T47D (cell line): ENCODE results near the gene RHOBTB3.
A peak's percentile ranks its signal among the peaks of the same experiment; 100 is the strongest.

Experiments used
- DNase-seq, 2 experiments: peaks; one replicate each; pipeline versions ENCODE4 v3.0.0 to v3.0.0-alpha.2; 2011 to 2012; ENCODE audit warnings: low read depth in 1 of 2, low spot score in 1 of 2
- JUND ChIP-seq: IDR thresholded peaks from 2 replicates; pipeline ENCODE4 v1.6.1; 2012; ENCODE audit warnings: low read depth
- in situ Hi-C: cut with HindIII; loops from 2 replicates; pipeline ENCODE4 v1.10.0; 2016; ENCODE audit warnings: low sequenced_read_pairs, low pct_unique_long_range_greater_than_20kb

Gene RHOBTB3

GRCh38 chr5:95730011-95730700 is 980 bp upstream of the RHOBTB3 start:
- TF ChIP-seq JUND: no peak
- in situ Hi-C loops: no loop called here
- DNase-seq: no peak

- peak in 1 of 2 experiments; percentile 39 for DNase-seq
- in situ Hi-C loops: no loop called here
- no peak for TF ChIP-seq JUND
Observed at GRCh38 chr5:95731571-95732554, 727 bp downstream of the RHOBTB3 start.

- TF ChIP-seq JUND: no peak
- in situ Hi-C loops: no loop called here
- DNase-seq: no peak
Observed at GRCh38 chr5:95733107-95733665, 2.0 kb downstream of the RHOBTB3 start.

GRCh38 chr5:95734187-95734586 is 3.1 kb downstream of the RHOBTB3 start:
- TF ChIP-seq JUND: no peak
- in situ Hi-C loops: no loop called here
- no peak for DNase-seq

DNA sequence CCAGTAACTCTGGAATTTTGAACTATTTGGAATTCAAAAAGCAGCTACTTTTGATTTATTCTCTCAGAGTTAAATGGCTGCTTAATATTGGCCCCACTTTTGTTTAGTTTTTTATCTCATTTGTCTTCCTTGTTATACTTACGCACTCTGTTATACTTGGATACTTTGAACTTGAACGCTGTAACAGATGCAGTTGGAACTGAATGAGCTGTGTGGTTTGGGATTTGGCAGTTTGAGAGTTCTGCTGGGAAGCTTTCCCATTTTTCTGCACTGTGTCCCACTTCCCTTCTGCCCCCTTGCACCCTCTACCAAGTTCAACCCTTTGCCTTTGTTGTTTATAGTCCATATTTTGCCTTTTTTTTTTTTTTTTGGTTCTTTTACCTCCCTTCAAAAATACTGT is 3.8 kb downstream of the RHOBTB3 start:
- in situ Hi-C loops: no loop called here
- DNase-seq: no peak

GRCh38 chr5:95735406-95735805 is 4.3 kb downstream of the RHOBTB3 start:
- in situ Hi-C loops: no loop called here
- no peak for TF ChIP-seq JUND
- no peak for DNase-seq

More for the DNA sequence above, 3.8 kb downstream of the RHOBTB3 start:
- no peak for TF ChIP-seq JUND

DNA sequence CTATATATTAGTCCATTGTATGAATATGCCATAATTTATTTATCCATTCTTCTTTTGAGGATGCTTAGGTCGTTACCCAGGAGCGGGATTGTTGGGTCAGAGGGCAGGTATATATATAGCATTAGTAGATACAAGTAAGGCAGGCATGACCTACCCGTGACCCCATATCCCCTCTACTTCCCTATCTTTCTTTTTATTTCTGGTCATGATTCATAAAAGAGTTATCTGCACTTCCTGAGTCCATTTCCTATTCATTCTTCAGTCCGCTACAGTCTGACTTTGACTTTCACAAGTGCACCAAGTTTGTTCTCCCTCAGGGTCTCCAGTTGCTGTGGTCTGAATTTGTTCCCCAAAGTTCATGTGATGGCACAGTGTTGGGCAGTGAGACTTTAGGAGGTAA is 6.9 kb downstream of the RHOBTB3 start:
- in situ Hi-C loops: no loop called here
- TF ChIP-seq JUND: no peak
- no peak for DNase-seq

DNA sequence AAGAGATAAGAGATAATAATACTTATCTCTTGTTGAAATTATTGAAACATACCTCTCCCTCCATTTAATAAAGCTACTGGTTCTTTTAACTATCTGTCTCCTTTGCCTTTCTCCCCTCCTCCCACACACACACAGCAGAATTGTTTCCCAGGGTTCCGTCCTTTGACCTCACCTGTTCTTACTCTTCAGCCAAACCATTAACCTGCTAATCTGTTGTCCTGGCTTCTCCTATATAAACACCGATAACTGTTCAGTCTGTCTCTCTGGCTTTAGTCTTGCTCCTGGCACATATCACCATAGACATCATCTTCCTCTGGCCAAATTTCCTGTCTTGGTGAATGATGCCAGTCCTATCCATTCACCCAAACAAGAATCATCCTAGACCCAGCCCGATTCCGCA is 7.7 kb downstream of the RHOBTB3 start:
- no peak for TF ChIP-seq JUND
- in situ Hi-C loops: no loop called here

GRCh38 chr5:95739857-95740256 is 8.7 kb downstream of the RHOBTB3 start:
- in situ Hi-C loops: no loop called here
- TF ChIP-seq JUND: no peak
- DNase-seq: no peak

More for the DNA sequence above, 7.7 kb downstream of the RHOBTB3 start:
- DNase-seq: no peak

DNA sequence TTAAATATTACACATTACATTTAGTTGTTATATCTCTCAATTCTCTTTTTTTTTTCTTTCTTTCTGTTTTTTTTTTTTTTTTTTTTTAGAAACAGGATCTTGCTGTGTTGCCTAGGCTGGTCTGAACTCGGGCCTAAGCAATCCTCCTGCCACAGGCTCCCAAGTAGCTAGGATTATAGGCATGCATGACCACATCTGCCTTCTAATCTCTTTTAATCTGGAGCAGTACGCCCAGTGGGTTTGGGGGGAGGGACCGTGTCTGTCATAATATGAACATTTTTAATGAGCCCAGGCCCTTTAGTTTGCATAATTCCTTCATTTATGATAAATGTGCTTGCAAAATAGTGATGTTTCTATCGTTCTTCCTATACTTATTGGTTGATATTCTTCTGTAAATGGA is 10.3 kb downstream of the RHOBTB3 start:
- in situ Hi-C loops: no loop called here
- no peak for TF ChIP-seq JUND
- no peak for DNase-seq

DNA sequence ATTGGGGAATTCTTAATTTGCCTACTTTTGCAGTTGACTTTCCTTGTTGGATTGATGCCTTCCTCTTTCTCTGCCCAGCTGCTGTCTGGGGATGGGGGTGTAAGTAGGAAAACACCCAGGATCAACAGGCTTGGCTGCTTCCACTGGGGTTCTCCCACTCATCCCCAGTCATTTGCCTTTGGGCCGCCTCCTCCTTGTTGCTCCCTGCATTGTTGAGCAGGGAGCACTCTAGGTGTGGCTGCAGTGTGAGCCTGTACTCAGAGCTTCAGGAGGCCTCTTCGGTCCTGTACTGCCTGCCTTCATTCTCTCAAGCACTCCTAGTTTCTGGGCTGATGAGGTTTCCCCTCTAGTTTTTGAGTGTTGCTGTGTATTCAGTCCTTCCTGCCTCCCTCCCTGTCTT is 12.1 kb downstream of the RHOBTB3 start:
- TF ChIP-seq JUND: no peak
- in situ Hi-C loops: no loop called here
- DNase-seq: no peak

GRCh38 chr5:95743877-95744276 is 12.7 kb downstream of the RHOBTB3 start:
- TF ChIP-seq JUND: no peak
- in situ Hi-C loops: no loop called here

GRCh38 chr5:95746194-95746593 is 15.1 kb downstream of the RHOBTB3 start:
- in situ Hi-C loops: no loop called here
- no peak for DNase-seq
- no peak for TF ChIP-seq JUND

More at GRCh38 chr5:95743877-95744276, 12.7 kb downstream of the RHOBTB3 start:
- DNase-seq: no peak
